ENCODE results near the gene WDR3.

Gene WDR3

DNA sequence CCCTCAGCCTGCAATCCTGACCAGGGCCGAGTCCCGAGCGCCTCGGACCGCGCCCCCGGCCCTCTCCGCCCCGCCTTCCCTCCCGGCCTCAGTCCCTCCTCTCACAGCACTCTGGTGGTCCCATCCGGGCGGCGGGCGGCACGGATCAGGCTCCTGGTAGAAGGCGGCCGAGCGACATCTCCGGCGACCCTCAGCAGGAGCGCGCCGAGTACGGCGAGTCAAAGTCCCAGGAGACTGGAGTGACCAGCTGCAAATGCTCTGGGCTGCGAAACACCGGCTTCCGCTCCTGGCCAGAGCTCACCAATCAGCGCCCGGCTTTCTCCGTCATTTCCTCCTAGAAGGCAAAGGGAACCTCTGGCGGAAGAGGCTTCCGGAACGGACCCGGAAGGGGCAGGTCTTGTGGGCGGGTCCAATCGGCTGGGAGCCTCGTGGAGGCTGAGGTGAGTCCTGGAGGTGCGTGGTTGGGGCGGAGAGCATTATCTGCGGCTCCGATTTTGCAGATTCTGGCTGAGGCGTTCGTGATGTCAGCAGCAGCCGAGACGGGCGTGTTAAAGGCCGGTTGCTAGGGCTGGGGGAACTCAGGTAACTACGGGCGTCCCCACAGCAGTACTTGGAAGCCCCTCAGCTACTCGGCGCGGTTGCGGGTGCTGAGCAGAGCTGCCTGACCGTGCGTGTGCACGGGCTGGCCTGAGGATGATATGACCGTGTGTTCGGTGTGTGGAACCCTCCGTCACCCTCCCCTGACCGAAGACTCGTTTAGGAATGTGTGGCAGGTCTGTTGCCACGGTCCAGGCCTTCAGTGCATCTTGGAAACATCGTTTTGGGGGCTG, at the start of gene WDR3, which contains the start of gene GDAP2:
Gene WDR3 (plus strand): TSS at position 397 of the 830 bp plus-strand sequence. CDS start 3,581 bp downstream, outside the sequence.
Gene GDAP2 (minus strand): TSS at position 279 of the 830 bp plus-strand sequence. CDS start 9,264 bp downstream, outside the sequence.
- TF ChIP-seq, protein P1, sequence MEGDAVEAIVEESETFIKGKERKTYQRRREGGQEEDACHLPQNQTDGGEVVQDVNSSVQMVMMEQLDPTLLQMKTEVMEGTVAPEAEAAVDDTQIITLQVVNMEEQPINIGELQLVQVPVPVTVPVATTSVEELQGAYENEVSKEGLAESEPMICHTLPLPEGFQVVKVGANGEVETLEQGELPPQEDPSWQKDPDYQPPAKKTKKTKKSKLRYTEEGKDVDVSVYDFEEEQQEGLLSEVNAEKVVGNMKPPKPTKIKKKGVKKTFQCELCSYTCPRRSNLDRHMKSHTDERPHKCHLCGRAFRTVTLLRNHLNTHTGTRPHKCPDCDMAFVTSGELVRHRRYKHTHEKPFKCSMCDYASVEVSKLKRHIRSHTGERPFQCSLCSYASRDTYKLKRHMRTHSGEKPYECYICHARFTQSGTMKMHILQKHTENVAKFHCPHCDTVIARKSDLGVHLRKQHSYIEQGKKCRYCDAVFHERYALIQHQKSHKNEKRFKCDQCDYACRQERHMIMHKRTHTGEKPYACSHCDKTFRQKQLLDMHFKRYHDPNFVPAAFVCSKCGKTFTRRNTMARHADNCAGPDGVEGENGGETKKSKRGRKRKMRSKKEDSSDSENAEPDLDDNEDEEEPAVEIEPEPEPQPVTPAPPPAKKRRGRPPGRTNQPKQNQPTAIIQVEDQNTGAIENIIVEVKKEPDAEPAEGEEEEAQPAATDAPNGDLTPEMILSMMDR (IDR thresholded peaks at IDR 0.05; ENCODE audit: low read depth, low read length, missing control alignments), result no peak
- H3K4me3 ChIP-seq (ENCODE audit: low read depth, low read length), result peak within 1 kb of the TSS; percentile 74
- in situ Hi-C loops (cut with HindIII; ENCODE audit: low sequenced_read_pairs), result no loop called here
- DNase-seq (ENCODE audit: low read depth), result peak; percentile 92

DNA sequence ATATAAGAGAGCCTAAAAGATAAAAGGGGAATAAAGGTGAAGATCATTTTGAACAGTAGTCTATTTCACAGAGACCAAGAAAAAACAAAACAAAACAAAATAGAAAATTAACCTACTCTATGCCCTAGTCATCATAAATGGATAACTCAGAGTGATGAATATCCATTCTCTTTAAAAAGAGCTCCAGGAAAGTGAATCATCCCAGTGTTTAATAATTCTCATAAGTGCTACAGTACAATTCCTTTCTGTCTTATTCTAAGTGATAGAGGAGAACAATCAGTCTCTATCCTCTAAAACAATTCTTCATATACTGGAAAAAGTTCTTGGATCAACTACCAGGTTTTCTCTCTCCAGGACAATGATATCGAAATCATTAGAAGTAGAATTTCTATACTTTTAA, 45.9 kb upstream of the WDR3 start:
- no peak for DNase-seq (ENCODE audit: low read depth)
- TF ChIP-seq, protein P1 (IDR thresholded peaks at IDR 0.05; ENCODE audit: low read depth, low read length, missing control alignments), result no peak
- in situ Hi-C loops (cut with HindIII; ENCODE audit: low sequenced_read_pairs), result loop anchor here (25.0 kb wide), 1 partner anchor 346 kb away; no protein-coding TSS in a partner anchor
- no peak overlapping the region for H3K4me3 ChIP-seq (ENCODE audit: low read depth, low read length)

DNA sequence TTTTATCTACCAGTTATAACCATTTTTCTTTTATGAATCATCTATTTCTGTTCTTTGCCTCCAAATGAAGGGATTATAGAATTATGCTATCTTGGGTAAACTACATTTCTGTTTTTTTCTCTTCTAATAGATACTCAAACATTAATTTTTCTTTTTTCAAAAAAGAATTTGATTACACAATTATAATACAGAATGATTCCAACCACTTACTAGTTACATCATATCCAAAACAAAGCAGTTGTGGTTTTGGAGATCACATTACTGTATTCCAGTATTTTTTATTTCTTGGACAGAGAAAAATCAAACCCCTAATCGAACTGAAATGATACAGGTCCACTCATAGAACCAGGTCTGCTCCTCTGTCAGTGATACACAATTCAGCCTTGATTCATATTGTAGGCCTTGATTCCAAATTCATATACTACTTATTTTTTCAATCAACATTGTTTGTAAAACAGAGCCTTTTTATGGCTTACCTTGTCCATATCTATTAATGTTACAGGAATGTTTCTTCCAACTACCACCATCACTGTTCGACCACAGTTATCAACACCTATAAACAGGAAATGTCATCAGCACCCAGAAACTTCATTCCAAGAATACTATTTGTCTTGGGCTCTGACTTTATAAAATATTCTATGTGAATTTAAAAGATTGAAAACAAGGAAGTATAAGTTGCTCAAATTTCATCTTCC, 43.3 kb upstream of the WDR3 start:
- DNase-seq (ENCODE audit: low read depth), result no peak
- in situ Hi-C loops (cut with HindIII; ENCODE audit: low sequenced_read_pairs), result loop anchor here (25.0 kb wide), 1 partner anchor 349 kb away; no protein-coding TSS in a partner anchor
- H3K4me3 ChIP-seq (ENCODE audit: low read depth, low read length), result no peak overlapping the region
- TF ChIP-seq, protein P1 (IDR thresholded peaks at IDR 0.05; ENCODE audit: low read depth, low read length, missing control alignments), result no peak

DNA sequence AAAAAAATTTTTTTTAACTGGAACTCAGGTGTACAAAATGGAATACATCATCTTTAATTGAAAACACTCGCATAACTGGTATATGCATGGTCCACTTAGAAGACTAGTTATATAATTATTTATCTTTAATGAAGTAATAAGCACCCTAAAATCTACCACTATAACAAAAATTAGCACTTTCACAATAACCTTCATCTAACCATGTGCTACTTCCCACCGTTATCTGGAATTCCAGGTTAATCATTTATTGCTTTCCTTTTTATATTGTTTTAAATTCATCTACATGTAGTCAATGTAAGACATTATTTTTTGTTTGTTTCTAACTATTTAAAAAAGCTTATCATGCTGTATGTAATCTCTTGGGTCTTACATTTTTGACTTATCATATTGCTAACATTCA, 39.1 kb upstream of the WDR3 start:
- TF ChIP-seq, protein P1 (IDR thresholded peaks at IDR 0.05; ENCODE audit: low read depth, low read length, missing control alignments), result no peak
- no peak overlapping the region for H3K4me3 ChIP-seq (ENCODE audit: low read depth, low read length)
- in situ Hi-C loops (cut with HindIII; ENCODE audit: low sequenced_read_pairs), result loop anchor here (25.0 kb wide), 1 partner anchor 353 kb away; no protein-coding TSS in a partner anchor
- DNase-seq (ENCODE audit: low read depth), result no peak

DNA sequence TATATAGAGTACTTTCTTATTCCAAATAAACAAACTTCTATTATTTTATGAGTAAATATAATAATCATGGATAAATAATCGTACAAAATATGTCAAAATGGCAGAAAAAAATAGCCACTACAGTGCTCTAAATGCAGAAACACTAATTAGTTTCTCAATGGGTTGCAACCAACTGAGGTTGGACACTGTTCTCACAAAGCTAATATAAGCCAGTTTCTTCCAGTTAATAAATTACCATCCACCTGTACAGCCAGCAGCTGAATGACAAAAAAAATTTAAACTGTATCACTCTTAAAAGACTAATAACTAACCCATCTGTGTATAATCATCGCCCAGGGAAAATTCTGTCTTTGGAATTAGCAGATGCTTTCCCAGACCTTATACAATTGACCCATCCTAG, 37.0 kb upstream of the WDR3 start:
- TF ChIP-seq, protein P1 (IDR thresholded peaks at IDR 0.05; ENCODE audit: low read depth, low read length, missing control alignments), result no peak
- no peak overlapping the region for H3K4me3 ChIP-seq (ENCODE audit: low read depth, low read length)
- in situ Hi-C loops (cut with HindIII; ENCODE audit: low sequenced_read_pairs), result loop anchor here (25.0 kb wide), 1 partner anchor 355 kb away; no protein-coding TSS in a partner anchor
- no peak for DNase-seq (ENCODE audit: low read depth)

DNA sequence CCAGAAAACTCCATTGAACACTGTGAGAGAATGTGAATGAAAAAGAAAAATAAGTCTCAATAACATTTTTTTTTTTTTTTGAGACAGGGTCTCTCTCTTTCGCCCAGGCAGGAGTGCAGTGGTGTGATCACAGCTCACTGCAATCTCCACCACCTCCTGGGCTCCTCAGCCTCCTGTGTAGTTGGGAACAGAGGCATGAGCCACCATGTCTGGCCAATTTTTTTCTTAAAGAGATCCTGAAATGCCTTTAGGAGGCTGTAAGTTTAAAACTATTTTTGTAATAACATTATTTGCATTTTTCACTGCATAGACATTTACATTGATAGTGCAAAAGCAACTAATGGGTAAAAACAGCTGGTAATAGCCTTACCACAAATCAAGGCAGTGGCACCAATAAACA, 35.5 kb upstream of the WDR3 start:
- DNase-seq (ENCODE audit: low read depth), result no peak
- in situ Hi-C loops (cut with HindIII; ENCODE audit: low sequenced_read_pairs), result loop anchor here (25.0 kb wide), 1 partner anchor 357 kb away; no protein-coding TSS in a partner anchor
- no peak overlapping the region for H3K4me3 ChIP-seq (ENCODE audit: low read depth, low read length)
- TF ChIP-seq, protein P1 (IDR thresholded peaks at IDR 0.05; ENCODE audit: low read depth, low read length, missing control alignments), result no peak

All from astrocyte of the cerebellum (primary cell).